ENCODE data around the gene KRTCAP2. TPM values are rescaled to one million over a fixed set of nuclear protein-coding genes. Genes with fewer than 3 reads are reported as not detected.
"Not testable (repeated sequence)": the region's sequence is repeated elsewhere in the genome, so short reads cannot be mapped to it uniquely, and the experiment has no call there.

Gene KRTCAP2
- polyA plus RNA-seq, 4 donors = 124 to 166 (median 137) TPM

- no peak for DNase-seq (ENCODE audit: low read depth in 4 of 4, low spot score in 2 of 4)
These were observed 2.3 kb downstream of the KRTCAP2 start for GRCh38 chr1:155170806-155171205.

DNA sequence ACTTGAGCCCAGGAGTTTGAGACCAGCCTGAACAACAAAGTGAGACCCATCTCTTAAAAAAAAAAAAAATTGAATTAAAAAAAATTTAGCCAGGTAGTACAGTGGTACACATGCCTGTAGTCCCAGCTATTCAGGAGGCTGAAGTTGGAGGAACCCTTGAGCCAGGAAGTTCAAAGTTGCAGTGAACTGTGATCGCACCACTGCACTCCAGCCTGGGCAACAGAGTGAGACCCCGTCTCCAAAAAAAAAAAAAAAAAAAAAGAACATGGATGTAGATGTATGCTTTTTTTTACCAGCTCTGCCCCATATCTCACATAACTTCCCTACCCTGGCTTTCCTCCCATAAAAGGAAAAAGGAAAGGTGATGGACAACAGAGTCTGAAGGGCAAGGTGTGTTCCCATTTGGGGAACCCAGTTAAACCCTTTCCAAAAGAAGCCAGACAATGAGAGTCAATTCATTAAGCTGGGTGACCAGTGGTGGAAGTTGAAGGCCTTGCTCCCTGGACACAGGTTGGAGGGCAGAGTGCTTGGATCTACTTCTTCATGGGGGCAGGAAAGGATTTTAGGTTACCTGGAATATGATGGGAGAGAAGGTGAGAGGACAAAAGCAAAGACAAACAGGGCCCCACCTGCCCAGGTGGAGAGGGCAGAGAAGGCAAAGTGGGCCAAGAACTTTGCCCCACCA lies 2.9 kb downstream of the KRTCAP2 start:
- no peak for DNase-seq (ENCODE audit: low read depth in 4 of 4, low spot score in 2 of 4)

DNA sequence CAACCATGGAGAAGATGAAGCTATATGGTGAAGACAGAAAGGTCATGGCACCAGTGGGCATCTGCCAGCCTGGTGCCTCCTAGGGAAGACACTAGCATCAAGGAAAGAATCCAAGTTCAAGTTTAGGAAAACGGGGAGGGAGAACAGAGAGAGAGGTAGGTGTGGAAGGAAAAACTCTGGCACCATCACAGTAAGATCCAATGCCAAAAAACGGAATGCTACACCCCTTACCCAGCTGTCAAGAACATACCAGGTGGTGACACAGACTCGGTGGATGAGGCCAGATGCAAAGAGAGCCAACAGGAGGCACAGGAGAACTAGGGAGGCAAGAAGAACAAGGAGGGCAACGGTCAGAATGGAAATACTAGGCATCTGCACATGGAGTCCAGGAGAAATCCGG lies 3.6 kb downstream of the KRTCAP2 start:
- DNase-seq (ENCODE audit: low read depth in 4 of 4, low spot score in 2 of 4) = no peak

DNA sequence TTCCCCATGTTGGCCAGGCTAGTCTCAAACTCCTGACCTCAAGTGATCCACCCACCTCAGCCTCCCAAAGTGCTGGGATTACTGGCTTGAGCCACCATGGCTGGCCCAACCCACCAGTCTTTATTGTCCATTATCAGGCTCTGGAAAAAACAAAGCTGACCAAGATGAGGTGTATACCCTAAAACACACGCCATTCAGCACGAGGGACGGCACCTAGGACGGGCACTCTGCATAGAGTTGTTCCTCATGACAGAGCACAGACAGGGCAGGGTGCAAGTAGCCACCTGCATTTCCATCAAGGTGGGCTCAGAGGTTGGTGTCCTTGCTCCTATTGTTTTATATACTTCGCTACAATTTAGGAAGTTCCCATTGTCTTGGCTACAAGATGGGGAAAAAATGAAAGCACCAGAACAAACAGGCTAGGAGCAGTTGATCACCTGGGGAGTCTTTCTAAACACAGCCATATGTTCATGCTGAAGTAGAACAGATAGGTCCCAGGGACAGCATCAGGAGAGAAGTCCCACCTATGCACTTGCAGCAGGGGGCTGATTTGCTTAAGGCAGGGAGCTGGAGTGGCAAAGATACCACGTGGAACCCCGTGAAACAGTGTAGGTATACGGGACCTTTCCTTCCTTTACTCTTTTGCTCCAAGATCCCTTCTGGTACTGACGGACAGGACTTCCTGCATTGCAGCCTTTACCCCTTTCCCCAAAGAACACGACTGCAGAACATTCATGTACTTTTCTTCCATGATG lies 4.5 kb downstream of the KRTCAP2 start:
- no peak for DNase-seq (ENCODE audit: low read depth in 4 of 4, low spot score in 2 of 4)

GRCh38 chr1:155168105-155168445 lies 5.0 kb downstream of the KRTCAP2 start:
- DNase-seq (ENCODE audit: low read depth in 4 of 4, low spot score in 2 of 4) = not testable (repeated sequence)

- peak in 2 of 4 donors; percentile 61 to 74 for DNase-seq (ENCODE audit: low read depth in 4 of 4, low spot score in 2 of 4)
These were observed 5.7 kb downstream of the KRTCAP2 start for GRCh38 chr1:155167166-155168104.

GRCh38 chr1:155166471-155167165 lies 6.5 kb downstream of the KRTCAP2 start:
- no peak for DNase-seq (ENCODE audit: low read depth in 4 of 4, low spot score in 2 of 4)

DNA sequence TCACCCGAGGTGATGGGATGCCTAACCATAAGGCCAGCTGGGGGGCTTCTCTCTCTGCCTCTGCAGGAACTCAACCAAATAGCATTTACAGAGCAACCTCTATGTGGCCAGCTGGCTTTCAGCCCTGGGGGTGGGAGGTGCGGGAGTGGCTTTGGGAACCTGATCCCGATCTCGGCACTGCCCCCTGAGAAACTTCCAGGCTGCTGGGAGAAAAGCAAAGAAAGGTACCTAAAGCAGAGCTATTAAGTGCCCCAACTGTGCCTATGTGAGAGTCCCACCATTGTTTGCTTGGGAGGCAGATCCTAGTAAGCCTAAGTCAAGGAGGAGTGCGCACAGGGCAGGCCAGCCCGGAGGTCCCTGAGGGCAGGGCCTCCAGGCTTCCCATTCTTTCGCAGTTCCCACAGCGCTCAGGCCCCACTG lies 7.0 kb downstream of the KRTCAP2 start:
- no peak for DNase-seq (ENCODE audit: low read depth in 4 of 4, low spot score in 2 of 4)

DNA sequence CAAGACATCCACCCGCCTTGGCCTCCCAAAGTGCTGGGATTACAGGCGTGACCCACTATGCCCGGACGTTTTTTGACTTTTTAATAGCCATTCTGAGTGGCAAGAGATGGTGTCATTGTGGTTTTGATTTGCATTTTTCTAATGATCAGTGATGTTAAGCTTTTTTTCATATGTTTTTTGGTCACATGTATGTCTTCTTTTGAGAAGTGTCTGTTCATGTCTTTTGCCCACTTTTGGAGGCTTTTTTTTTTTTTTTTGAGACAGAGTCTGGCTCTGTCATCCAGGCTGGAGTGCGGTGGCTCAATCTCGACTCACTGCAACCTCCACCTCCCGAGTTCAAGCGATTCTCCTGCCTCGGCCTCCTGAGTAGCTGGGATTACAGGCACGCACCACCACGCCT lies 8.5 kb downstream of the KRTCAP2 start:
- DNase-seq (ENCODE audit: low read depth in 4 of 4, low spot score in 2 of 4) = not testable (repeated sequence)

DNA sequence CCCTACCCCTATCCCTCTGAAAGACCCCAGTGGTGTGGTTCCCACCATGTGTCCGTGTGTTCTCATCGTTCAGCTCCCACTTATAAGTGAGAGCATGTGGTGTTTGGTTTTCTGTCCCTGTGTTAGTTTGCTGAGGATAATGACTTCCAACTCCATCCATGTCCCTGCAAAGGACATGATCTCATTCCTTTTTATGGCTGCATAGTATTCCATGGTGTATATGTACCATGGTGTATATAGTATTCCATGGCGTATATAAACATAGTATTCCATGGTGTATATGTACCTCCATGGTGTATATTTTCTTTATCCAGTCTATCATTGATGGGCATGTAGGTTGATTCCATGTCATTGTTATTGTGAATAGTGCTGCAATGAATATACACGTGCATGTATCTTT lies 9.3 kb downstream of the KRTCAP2 start:
- DNase-seq (ENCODE audit: low read depth in 4 of 4, low spot score in 2 of 4) = not testable (repeated sequence)

DNA sequence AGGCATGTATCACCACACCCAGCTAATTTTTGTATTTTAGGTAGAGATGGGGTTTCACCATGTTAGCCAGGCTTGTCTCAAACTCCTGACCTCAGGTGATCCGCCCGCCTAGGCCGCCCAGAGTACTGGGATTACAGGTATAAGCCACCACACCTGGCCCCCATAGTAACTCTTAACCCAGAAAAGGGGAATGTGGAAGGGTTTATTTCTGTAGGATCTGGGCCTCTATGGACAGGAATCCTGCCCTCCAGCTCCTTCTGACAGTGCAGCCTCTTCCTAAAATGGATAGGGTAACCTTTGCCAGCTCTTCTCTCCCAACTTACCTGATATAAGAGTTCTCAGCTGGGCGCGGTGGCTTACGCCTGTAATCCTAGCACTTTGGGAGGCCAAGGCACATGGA lies 10.5 kb downstream of the KRTCAP2 start:
- not testable (repeated sequence) for DNase-seq (ENCODE audit: low read depth in 4 of 4, low spot score in 2 of 4)

DNA sequence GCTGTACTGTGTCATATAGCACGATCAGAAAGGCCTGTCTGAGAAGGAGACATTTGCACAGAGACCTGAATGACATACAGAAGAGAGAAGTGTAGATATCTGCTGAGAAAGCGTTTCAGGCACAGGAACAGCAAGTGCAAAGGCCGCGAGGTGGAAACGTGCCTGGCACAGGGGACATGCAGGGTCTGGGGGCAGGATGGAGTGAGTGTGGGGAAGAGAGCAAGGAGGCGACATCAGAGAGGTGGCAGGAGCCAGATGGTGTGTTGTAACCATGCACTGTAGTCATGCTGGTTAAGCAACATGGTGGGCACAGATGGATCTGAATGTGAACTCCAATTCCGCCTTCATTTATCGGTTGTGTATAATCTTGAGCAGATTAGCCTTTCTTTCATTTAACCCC lies 13.0 kb downstream of the KRTCAP2 start:
- DNase-seq (ENCODE audit: low read depth in 4 of 4, low spot score in 2 of 4) = no peak

DNA sequence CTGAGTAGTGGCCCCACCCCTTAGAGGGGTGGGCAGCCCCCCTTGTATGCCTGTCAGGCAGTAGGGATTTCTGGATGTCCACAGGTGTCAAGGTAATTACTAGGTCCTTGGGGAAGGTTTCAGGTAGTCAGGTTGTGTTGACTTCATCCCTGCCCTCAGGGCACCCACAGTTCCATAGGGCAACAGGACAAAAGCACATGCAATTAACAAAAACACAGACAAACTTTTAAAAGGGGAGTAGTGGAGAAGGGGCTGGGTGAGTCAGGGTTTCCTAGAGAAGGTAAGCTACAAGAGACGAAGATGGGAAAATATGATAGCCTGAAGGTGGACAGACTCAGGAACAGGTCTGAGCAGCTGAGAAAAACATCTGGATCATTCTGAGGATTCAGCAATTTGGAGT lies 14.1 kb downstream of the KRTCAP2 start:
- no peak for DNase-seq (ENCODE audit: low read depth in 4 of 4, low spot score in 2 of 4)

GRCh38 chr1:155155996-155156643 lies 17.0 kb downstream of the KRTCAP2 start:
- not testable (repeated sequence) for DNase-seq (ENCODE audit: low read depth in 4 of 4, low spot score in 2 of 4)

- DNase-seq (ENCODE audit: low read depth in 4 of 4, low spot score in 2 of 4) = no peak
These were observed 27.6 kb downstream of the KRTCAP2 start for GRCh38 chr1:155145491-155145890.

GRCh38 chr1:155141749-155142148 lies 31.4 kb downstream of the KRTCAP2 start:
- no peak for DNase-seq (ENCODE audit: low read depth in 4 of 4, low spot score in 2 of 4)

DNA sequence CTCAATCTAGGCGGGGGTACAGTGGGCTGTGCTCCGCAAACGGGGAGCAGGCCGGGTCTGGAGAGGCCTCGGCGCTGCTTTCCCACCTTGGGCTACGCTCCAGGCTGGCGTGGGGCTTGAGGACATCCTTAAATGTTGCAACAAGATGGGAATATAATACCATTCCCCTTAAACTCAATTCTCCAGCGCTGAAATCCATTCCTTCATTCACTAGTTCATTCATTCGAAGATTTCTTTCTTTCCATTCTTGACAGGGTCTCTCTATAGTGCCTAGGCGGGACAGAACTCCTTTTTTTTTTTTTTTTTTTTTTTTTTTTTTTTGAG lies 32.5 kb downstream of the KRTCAP2 start:
- DNase-seq (ENCODE audit: low read depth in 4 of 4, low spot score in 2 of 4) = no peak

- DNase-seq (ENCODE audit: low read depth in 4 of 4, low spot score in 2 of 4) = peak in 3 of 4 donors; percentile 65 to 80 (median 69)
These were observed 33.0 kb downstream of the KRTCAP2 start, which contains the start of gene DPM3 for GRCh38 chr1:155139895-155140629. DPM3 (minus strand) TSS chr1:155140531; CDS start chr1:155140240, 291 bp downstream.

All from left renal cortex interstitium (tissue), 4 donors.